Measurements from ENCODE around the gene SLC6A13.

- no peak for TF ChIP-seq EZH2 (IDR thresholded peaks at IDR 0.05; ENCODE audit: borderline replicate concordance, low read depth, low read length, poor library complexity, severe bottlenecking)
- TF ChIP-seq CTCF (conservative IDR thresholded peaks at IDR 0.05; ENCODE audit: low read depth, low read length), result no peak
Measured at GRCh38 chr12:207804-208203, 54.8 kb downstream of the SLC6A13 start.
